Stimulated activated naive CD8-positive, alpha-beta T cell treated with anti-CD3 and anti-CD28 coated beads, Interleukin-15, Interleukin-2, amounts not matched to agents 100 ng/mL and 50 ng/mL, for 24 hours (primary cell): Measurements from ENCODE around the gene EDIL3.

Experiments
- H3K27ac Mint-ChIP-seq: one replicate; pipeline ENCODE4 v1.8.0; 2021; ENCODE audit warnings: mild to moderate bottlenecking, mixed read lengths
- H3K27me3 Mint-ChIP-seq: one replicate; pipeline ENCODE4 v1.8.0; 2021; ENCODE audit warnings: mixed read lengths
- H3K36me3 Mint-ChIP-seq: one replicate; pipeline ENCODE4 v1.8.0; 2021; ENCODE audit warnings: low read depth, mixed read lengths
- H3K4me1 Mint-ChIP-seq: one replicate; pipeline ENCODE4 v1.8.0; 2021; ENCODE audit warnings: low read depth, mixed read lengths
- H3K4me3 Mint-ChIP-seq: one replicate; pipeline ENCODE4 v1.8.0; 2021; ENCODE audit warnings: mild to moderate bottlenecking, mixed read lengths
- H3K9me3 Mint-ChIP-seq: one replicate; pipeline ENCODE4 v1.8.0; 2021; ENCODE audit warnings: mixed read lengths

The EDIL3 gene

GRCh38 chr5:84231433-84231832 is 153.2 kb downstream of the EDIL3 start:
- Mint-ChIP-seq H3K9me3 (no peaks in the 10 kb centered on the region), H3K4me3 (no peak overlapping the region), H3K36me3 (no peaks in the 10 kb centered on the region)

GRCh38 chr5:84229045-84229444 is 155.6 kb downstream of the EDIL3 start:
- H3K27ac Mint-ChIP-seq = no peak overlapping the region
- H3K27me3 Mint-ChIP-seq = no peaks in the 10 kb centered on the region
- no peaks in the 10 kb centered on the region for H3K9me3 Mint-ChIP-seq
- no peak overlapping the region for H3K4me3 Mint-ChIP-seq
- no peaks in the 10 kb centered on the region for H3K36me3 Mint-ChIP-seq
- H3K4me1 Mint-ChIP-seq = no peaks in the 10 kb centered on the region

More at GRCh38 chr5:84231433-84231832, 153.2 kb downstream of the EDIL3 start:
- H3K27me3 Mint-ChIP-seq = no peaks in the 10 kb centered on the region
- no peaks in the 10 kb centered on the region for H3K4me1 Mint-ChIP-seq
- no peak overlapping the region for H3K27ac Mint-ChIP-seq

GRCh38 chr5:84228266-84228665 is 156.4 kb downstream of the EDIL3 start:
- no peaks in the 10 kb centered on the region for H3K4me1 Mint-ChIP-seq
- no peaks in the 10 kb centered on the region for H3K36me3 Mint-ChIP-seq
- no peaks in the 10 kb centered on the region for H3K9me3 Mint-ChIP-seq
- no peak overlapping the region for H3K27ac Mint-ChIP-seq
- H3K4me3 Mint-ChIP-seq = no peak overlapping the region
- H3K27me3 Mint-ChIP-seq = no peaks in the 10 kb centered on the region

GRCh38 chr5:84227236-84227635 is 157.4 kb downstream of the EDIL3 start:
- no peaks in the 10 kb centered on the region for H3K27me3 Mint-ChIP-seq
- no peaks in the 10 kb centered on the region for H3K36me3 Mint-ChIP-seq
- H3K4me3 Mint-ChIP-seq = no peak overlapping the region
- H3K4me1 Mint-ChIP-seq = no peaks in the 10 kb centered on the region
- no peak overlapping the region for H3K27ac Mint-ChIP-seq
- H3K9me3 Mint-ChIP-seq = no peaks in the 10 kb centered on the region

GRCh38 chr5:84218546-84218945 is 166.1 kb downstream of the EDIL3 start:
- Mint-ChIP-seq H3K4me1 (no peaks in the 10 kb centered on the region), H3K9me3 (peaks cover 4% of the 10 kb centered on the region), H3K4me3 (no peak overlapping the region)

GRCh38 chr5:84215521-84215920 is 169.2 kb downstream of the EDIL3 start:
- Mint-ChIP-seq H3K27me3 (no peaks in the 10 kb centered on the region), H3K36me3 (no peaks in the 10 kb centered on the region), H3K4me3 (no peak overlapping the region), H3K4me1 (no peaks in the 10 kb centered on the region), H3K27ac (no peak overlapping the region), H3K9me3 (peaks cover 12% of the 10 kb centered on the region)

More at GRCh38 chr5:84218546-84218945, 166.1 kb downstream of the EDIL3 start:
- Mint-ChIP-seq H3K36me3 (no peaks in the 10 kb centered on the region), H3K27me3 (no peaks in the 10 kb centered on the region), H3K27ac (no peak overlapping the region)

- Mint-ChIP-seq H3K27ac (no peak overlapping the region), H3K9me3 (peaks cover 8% of the 10 kb centered on the region), H3K4me1 (no peaks in the 10 kb centered on the region), H3K27me3 (no peaks in the 10 kb centered on the region), H3K36me3 (no peaks in the 10 kb centered on the region), H3K4me3 (no peak overlapping the region)
These were observed 170.8 kb downstream of the EDIL3 start for GRCh38 chr5:84213861-84214260.

GRCh38 chr5:84213212-84213611 is 171.5 kb downstream of the EDIL3 start:
- no peaks in the 10 kb centered on the region for H3K36me3 Mint-ChIP-seq
- H3K4me1 Mint-ChIP-seq = no peaks in the 10 kb centered on the region
- H3K27ac Mint-ChIP-seq = no peak overlapping the region
- H3K4me3 Mint-ChIP-seq = no peak overlapping the region
- no peaks in the 10 kb centered on the region for H3K27me3 Mint-ChIP-seq
- peaks cover 8% of the 10 kb centered on the region for H3K9me3 Mint-ChIP-seq

- H3K27ac Mint-ChIP-seq = no peak overlapping the region
- H3K36me3 Mint-ChIP-seq = no peaks in the 10 kb centered on the region
- no peak overlapping the region for H3K4me3 Mint-ChIP-seq
- no peaks in the 10 kb centered on the region for H3K9me3 Mint-ChIP-seq
- H3K4me1 Mint-ChIP-seq = no peaks in the 10 kb centered on the region
- H3K27me3 Mint-ChIP-seq = no peaks in the 10 kb centered on the region
These were observed 179.9 kb downstream of the EDIL3 start for GRCh38 chr5:84204772-84205171.

- Mint-ChIP-seq H3K36me3 (no peaks in the 10 kb centered on the region), H3K27ac (no peak overlapping the region), H3K9me3 (no peaks in the 10 kb centered on the region), H3K4me1 (no peaks in the 10 kb centered on the region), H3K4me3 (no peak overlapping the region), H3K27me3 (no peaks in the 10 kb centered on the region)
These were observed 182.5 kb downstream of the EDIL3 start for GRCh38 chr5:84202136-84202535.

GRCh38 chr5:84197538-84197937 is 187.1 kb downstream of the EDIL3 start:
- Mint-ChIP-seq H3K9me3 (no peaks in the 10 kb centered on the region), H3K36me3 (no peaks in the 10 kb centered on the region), H3K27ac (no peak overlapping the region), H3K27me3 (no peaks in the 10 kb centered on the region), H3K4me3 (no peak overlapping the region), H3K4me1 (no peaks in the 10 kb centered on the region)

GRCh38 chr5:84191281-84191680 is 193.4 kb downstream of the EDIL3 start:
- Mint-ChIP-seq H3K36me3 (no peaks in the 10 kb centered on the region), H3K4me1 (no peaks in the 10 kb centered on the region), H3K27me3 (no peaks in the 10 kb centered on the region)

GRCh38 chr5:84184857-84185256 is 199.8 kb downstream of the EDIL3 start:
- Mint-ChIP-seq H3K36me3 (no peaks in the 10 kb centered on the region), H3K4me3 (no peak overlapping the region), H3K4me1 (no peaks in the 10 kb centered on the region), H3K27ac (no peak overlapping the region), H3K27me3 (no peaks in the 10 kb centered on the region), H3K9me3 (peaks cover 4% of the 10 kb centered on the region)

More at GRCh38 chr5:84191281-84191680, 193.4 kb downstream of the EDIL3 start:
- Mint-ChIP-seq H3K9me3 (no peaks in the 10 kb centered on the region), H3K27ac (no peak overlapping the region), H3K4me3 (no peak overlapping the region)

GRCh38 chr5:84181093-84181492 is 203.6 kb downstream of the EDIL3 start:
- Mint-ChIP-seq H3K36me3 (no peaks in the 10 kb centered on the region), H3K4me1 (no peaks in the 10 kb centered on the region), H3K4me3 (no peak overlapping the region), H3K27me3 (no peaks in the 10 kb centered on the region), H3K27ac (no peak overlapping the region), H3K9me3 (peaks cover 4% of the 10 kb centered on the region)

GRCh38 chr5:84168841-84169240 is 215.8 kb downstream of the EDIL3 start:
- H3K4me1 Mint-ChIP-seq = no peaks in the 10 kb centered on the region
- no peak overlapping the region for H3K4me3 Mint-ChIP-seq
- H3K27ac Mint-ChIP-seq = no peak overlapping the region
- H3K27me3 Mint-ChIP-seq = no peaks in the 10 kb centered on the region
- H3K36me3 Mint-ChIP-seq = no peaks in the 10 kb centered on the region
- H3K9me3 Mint-ChIP-seq = no peaks in the 10 kb centered on the region

- H3K27me3 Mint-ChIP-seq = no peaks in the 10 kb centered on the region
- H3K9me3 Mint-ChIP-seq = no peaks in the 10 kb centered on the region
- H3K4me1 Mint-ChIP-seq = no peaks in the 10 kb centered on the region
These were observed 221.0 kb downstream of the EDIL3 start for GRCh38 chr5:84163671-84164070.

More at GRCh38 chr5:84163671-84164070, 221.0 kb downstream of the EDIL3 start:
- no peak overlapping the region for H3K27ac Mint-ChIP-seq
- H3K4me3 Mint-ChIP-seq = no peak overlapping the region
- H3K36me3 Mint-ChIP-seq = no peaks in the 10 kb centered on the region
